T-helper 2 cell treated with Interferon-gamma antibody and Interleukin-4, amounts not matched to agents 100 ng/mL and 5 ng/mL, for 36 hours (primary cell): ENCODE results near the gene ASAH2B. TPM values are rescaled to one million over a fixed set of nuclear protein-coding genes. Genes with fewer than 3 reads are reported as not detected.
"Not testable (repeated sequence)": the region's sequence is repeated elsewhere in the genome, so short reads cannot be mapped to it uniquely, and the experiment has no call there.

Experiments used
- intact Hi-C: fragments of 100-400 bp; cut with micrococcal nuclease; formaldehyde crosslinking; loops from one replicate; pipeline ENCODE4 v1.15.1; 2023
- total RNA-seq: library from RNA; stranded (reverse); gene quantifications from 2 replicates; pipeline ENCODE4 v1.2.3, GENCODE V29; 2022

The ASAH2B gene
- total RNA-seq, result 2.1 and 2.2 TPM in 2 replicates

GRCh38 chr10:50739618-50740292 lies at the start of gene ASAH2B:
Gene ASAH2B (plus strand): TSS chr10:50739936. CDS start chr10:50745131, 5,195 bp downstream.
- intact Hi-C loops, result loop anchor here (5.0 kb wide), 1 partner anchor 117 kb away; the partner anchor contains the start of gene SGMS1

- intact Hi-C loops, result not testable (repeated sequence)
Observed at GRCh38 chr10:50697819-50698218, 41.9 kb upstream of the ASAH2B start.

GRCh38 chr10:50701947-50702346 lies 37.8 kb upstream of the ASAH2B start:
- intact Hi-C loops, result not testable (repeated sequence)

DNA sequence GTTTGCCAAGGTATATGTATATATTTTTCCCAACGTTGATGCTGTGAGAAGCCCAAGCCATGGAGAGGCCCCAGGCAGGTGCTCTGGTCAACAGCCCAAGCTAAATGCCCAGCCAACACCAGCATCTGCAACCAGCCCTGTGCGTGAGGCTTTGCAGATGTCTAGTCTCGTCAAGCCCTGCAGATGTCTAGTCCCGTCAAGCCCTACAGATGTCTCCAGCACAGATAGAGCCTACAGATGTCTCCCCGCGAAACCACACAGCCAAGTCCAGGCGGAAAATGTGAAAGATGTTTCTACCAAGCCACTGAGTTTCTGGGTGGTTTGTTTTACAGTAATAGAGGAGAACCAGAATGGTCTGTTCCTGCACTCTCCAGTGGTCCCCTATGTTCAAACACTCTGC lies 36.7 kb upstream of the ASAH2B start:
- intact Hi-C loops, result not testable (repeated sequence)

DNA sequence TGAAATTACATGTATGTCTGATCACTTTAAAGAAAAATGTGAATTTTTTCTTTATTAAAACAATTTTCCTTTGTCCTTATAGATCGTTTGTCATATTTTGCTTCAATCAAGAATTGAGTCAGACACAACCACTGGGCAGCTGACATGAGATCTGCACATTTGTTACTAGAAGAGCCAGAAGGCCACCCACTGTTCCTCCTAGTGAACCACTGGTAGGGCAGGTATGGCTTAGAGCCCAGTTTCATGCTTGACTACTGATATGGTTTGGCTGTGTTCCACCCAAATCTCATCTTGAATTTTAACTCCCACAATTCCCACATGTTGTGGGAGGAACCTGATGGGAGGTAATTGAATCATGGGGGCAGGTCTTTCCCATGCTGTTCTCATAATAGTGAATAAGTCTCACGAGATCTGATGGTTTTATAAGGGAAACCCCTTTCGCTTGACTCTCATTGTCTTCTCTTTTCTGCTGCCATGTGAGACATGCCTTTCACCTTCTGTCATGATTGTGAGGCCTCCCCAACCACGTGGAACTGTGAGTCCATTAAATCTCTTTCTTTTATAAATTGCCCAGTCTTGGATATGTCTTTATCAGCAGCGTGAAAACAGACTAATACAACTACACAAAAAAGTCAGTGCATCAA lies 35.2 kb upstream of the ASAH2B start:
- intact Hi-C loops, result not testable (repeated sequence)

DNA sequence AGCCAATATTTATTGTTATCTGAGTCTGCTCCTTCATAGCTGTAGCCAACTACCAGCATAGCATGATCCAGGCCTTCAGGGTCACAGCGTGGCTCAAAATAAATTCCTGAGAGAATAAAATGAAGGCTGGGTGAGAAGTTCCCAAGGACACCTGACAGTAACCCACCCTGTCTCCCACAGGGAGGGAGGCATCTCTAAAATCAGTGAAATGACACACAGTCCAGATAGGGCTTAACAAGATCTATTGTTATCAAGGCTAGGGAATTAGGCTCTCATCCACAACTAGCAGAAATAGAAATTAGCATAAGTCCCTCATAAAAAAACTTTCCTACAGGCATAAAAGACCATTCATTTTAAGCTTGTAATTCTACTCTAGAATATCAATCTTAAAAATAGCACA lies 33.7 kb upstream of the ASAH2B start:
- intact Hi-C loops, result not testable (repeated sequence)

- intact Hi-C loops, result not testable (repeated sequence)
Observed at GRCh38 chr10:50710241-50710640, 29.5 kb upstream of the ASAH2B start.

- intact Hi-C loops, result not testable (repeated sequence)
Observed at GRCh38 chr10:50723812-50724211, 15.9 kb upstream of the ASAH2B start.

DNA sequence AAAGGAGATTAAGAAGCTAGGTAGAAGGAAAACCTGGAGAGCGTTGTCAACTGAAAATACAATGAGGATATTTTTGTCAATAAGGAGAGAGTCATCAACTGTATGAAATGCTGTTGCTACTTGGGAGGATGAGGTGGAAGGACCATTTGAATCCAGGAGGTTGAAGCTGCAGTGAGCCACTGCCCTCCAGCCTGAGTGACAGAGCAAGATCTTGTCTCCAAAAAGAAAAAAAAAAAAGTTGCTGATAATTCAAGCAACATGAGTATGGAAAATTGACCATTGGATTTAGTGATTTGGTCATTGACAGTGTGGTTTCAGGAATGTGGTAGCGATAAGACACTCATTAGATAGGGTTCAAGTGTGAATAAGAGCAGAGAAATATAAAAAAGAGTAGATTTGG lies 11.6 kb upstream of the ASAH2B start:
- intact Hi-C loops, result not testable (repeated sequence)

DNA sequence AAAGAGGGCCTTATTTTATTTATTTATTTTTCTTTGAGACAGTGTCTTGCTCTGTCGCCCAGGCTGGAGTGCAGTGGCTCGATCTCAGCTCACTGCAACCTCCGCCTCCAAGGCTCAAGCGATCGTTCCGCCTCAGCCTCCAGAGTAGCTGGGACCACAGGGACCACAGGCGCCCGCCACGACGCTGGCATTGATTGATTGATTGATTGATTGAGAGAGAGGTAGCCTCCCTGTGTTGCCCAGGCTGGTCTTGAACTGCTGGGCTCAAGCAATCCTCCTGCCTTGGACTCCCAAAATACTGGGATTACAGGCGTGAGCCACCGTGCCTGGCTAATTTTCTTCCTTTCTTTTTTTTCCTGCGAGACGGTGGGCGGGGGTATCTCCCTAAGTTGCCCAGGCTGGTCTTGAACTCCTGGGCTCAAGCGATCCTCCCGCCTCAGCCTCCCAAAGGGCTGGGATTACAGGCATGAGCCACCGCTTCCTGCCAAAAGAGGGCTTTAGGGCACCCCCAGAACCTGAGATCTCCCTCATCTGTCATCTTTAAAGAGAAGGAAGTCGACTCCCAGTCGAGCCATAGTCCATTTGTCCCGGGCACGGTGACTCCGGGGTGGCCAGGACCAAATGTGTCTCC lies 634 bp upstream of the ASAH2B start:
- intact Hi-C loops, result loop anchor here (5.0 kb wide), 1 partner anchor 117 kb away; the partner anchor contains the start of gene SGMS1

- intact Hi-C loops, result no loop called here
Observed at GRCh38 chr10:50740293-50740648, 535 bp downstream of the ASAH2B start.

- intact Hi-C loops, result not testable (repeated sequence)
Observed at GRCh38 chr10:50742820-50743219, 3.1 kb downstream of the ASAH2B start.

- intact Hi-C loops, result not testable (repeated sequence)
Observed at GRCh38 chr10:50766774-50767513, 27.2 kb downstream of the ASAH2B start.

GRCh38 chr10:50772042-50772441 lies 32.3 kb downstream of the ASAH2B start:
- intact Hi-C loops, result not testable (repeated sequence)

DNA sequence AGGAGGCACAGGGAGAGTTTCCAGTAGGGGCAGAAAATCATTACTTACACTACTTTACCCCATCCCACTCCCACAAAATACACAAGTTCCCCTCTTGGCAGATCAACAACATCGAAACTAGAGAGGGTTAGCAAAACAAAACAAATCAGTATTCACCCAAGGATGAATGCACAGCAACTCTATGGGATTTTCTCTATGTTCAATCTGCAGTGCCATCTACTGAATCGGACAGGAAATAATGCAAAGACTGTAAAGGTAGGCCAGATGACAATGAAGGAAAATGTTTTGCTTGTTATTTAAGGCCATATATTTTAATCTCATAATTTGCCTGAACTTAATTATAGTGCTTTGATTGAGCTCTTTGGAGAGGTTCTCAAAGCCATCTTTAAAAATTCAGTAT lies 35.1 kb downstream of the ASAH2B start:
- intact Hi-C loops, result not testable (repeated sequence)

GRCh38 chr10:50780036-50780435 lies 40.3 kb downstream of the ASAH2B start:
- intact Hi-C loops, result not testable (repeated sequence)

DNA sequence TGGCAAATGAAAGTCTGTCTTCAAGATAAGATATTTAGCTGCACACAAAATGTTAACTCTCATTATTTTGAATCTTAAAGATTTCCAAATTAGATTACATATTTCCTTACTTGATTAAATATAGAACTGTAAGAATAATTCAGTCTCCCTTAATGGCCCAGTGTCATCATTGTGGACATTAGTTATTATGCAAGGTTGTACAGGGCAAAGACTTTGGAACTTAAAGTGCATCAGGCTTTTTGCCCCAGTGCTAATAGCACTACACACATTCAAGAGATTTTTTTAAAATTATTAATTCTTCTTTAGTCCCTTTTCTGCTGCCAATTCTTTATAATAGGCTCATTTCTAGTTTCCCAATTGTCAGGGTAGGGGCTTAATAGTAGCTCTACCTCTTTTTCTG lies 42.3 kb downstream of the ASAH2B start:
- intact Hi-C loops, result not testable (repeated sequence)

- intact Hi-C loops, result not testable (repeated sequence)
Observed at GRCh38 chr10:50787962-50788361, 48.2 kb downstream of the ASAH2B start.

GRCh38 chr10:50788951-50789945 lies 49.5 kb downstream of the ASAH2B start:
- intact Hi-C loops, result no loop called here

DNA sequence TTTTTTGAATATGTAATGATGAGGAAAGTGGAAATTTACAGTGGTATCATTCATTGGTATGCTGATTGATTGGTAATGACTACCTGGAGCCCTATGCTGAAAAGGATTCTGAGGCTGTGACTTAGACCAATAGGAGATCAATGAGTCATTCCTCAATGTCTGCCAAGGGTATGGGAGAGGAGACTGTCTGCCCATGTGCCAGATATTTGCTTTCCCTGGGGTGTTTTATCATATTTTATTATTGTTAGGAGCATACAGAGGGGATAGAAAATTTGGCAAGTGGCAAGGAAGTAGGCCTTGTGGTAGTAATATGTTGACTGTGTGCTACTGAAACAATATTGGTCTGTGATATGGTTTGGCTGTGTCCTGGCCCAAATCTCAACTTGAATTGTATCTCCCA lies 54.8 kb downstream of the ASAH2B start:
- intact Hi-C loops, result no loop called here
